ENCODE data around the gene SLC6A12.

DNA sequence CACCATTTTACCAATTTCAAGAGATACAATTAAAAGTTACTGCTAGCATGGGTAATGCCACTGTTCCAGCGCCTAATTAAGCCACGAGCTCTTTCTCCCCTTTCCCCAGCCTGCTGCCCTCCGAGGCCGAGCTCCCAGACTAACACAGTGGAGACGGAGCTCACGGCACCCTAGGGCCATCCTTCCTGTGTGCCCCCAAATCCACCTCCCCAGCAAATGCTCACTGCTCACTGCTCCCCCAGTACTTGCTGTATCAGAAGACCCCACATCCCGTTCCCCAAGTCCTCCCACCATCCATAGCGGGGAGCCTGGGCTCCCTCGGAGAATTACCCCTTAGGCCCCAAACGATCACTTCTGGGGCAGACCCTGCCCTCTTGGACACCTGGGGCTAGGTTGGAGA lies 42.7 kb downstream of the SLC6A12 start:
- TF ChIP-seq CTCF (IDR thresholded peaks at IDR 0.05 in 8 of 11, conservative IDR thresholded peaks at IDR 0.05 in 3 of 11) (no peak), POLR2A (IDR thresholded peaks at IDR 0.05) (no peak)

Data from spleen (tissue), 7 donors.